HG03066 (cell line): ENCODE results near the gene DAPK3.

Source experiments
- ATAC-seq: cut with Tn5 transposase; IDR thresholded peaks from one replicate; pipeline ENCODE4 v1.9.1; 2021; ENCODE audit warnings: low read depth; ENCODE audit not compliant: unreplicated experiment

The DAPK3 gene

GRCh38 chr19:3932931-3933810, 37.7 kb downstream of the DAPK3 start, which contains the start of gene NMRK2:
TSS of gene NMRK2 (plus strand) at chr19:3933069. CDS start at chr19:3933672, 603 bp downstream.
- ATAC-seq = no peak

GRCh38 chr19:3931041-3931440, 39.9 kb downstream of the DAPK3 start:
- ATAC-seq = no peak

DNA sequence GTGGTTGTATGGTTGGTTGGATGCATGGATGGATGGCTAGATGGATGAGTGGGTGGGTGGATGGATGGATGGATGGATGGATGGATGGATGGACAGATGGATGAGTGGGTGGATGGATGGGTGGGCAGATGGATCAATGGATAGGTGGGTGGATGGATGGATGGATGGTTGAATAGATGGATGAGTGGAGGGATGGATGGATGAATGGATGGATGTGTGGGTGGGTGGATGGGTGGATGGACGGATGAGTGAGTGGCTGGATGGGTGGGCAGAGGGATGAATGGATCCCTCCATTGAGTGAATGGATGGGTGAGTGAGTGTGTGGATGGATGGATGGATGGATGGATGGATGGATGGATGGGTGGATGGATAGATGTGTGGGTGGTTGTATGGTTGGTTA, 47.0 kb downstream of the DAPK3 start:
- ATAC-seq = no peak

GRCh38 chr19:3923096-3923758, 47.7 kb downstream of the DAPK3 start:
- no peak for ATAC-seq

- no peak for ATAC-seq
Measured at GRCh38 chr19:3919793-3920192, 51.1 kb downstream of the DAPK3 start.

DNA sequence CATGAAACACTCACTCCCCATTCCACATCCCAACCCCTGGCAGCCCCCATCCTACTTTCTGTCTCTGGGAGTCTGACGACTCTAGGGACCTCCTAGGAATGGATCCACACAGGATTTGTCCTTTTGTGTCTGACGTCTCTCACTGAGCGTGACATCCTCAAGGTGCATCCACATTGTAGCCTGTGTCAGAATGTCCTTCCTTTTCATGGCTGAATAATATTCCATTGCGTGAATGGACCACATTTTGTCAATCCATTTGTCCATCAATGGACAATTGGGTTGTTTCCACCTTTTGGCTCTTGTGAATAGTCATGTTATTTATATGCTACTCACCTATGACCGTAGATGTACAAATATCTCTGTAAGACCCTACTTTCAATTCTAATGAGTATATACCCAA, 54.9 kb downstream of the DAPK3 start:
- no peak for ATAC-seq

DNA sequence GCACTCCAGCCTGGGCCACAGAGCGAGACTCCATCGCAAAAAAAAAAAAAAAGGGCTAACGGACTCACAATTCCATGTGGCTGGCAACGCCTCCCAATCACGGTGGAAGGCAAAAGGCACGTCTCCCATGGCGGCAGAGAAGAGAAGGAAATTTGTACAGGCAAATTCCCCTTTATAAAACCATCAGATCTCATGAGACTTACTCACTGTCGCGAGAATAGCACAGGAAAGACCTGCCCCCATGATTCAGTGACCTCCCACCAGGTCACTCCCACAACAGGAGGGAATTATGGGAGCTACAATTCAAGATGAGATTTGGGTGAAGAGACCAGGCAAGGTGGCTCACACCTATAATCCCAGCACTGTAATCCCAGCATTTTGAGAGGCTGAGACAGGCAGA, 56.7 kb downstream of the DAPK3 start:
- ATAC-seq = no peak

DNA sequence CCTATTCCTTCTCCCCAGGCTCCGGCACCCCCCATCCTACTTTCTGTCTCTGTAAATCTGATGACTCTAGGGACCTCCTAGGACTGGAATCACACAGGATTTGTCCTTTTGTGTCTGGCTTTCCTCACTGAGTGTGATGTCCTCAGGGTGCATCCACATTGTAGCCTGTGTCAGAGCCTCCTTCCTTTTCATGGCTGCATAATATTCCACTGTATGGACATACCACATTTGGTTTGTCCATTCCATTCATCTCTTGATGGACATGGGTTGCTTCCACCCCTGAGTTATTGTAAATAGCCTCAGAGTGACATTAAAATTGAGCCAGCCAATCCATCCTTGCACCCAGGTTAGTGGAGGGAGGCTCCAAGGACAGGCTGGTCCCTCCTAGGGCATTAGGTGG, 60.8 kb downstream of the DAPK3 start:
- no peak for ATAC-seq
